Measurements from ENCODE around the gene STK17B. TPM values are rescaled to one million over a fixed set of nuclear protein-coding genes. Genes with fewer than 3 reads are reported as not detected.

The STK17B gene
- total RNA-seq, 1 donor = 30.4 TPM

Other genes with a start within 250 kb of the STK17B start
- under 0.01 TPM for gene DNAH7, start 102.7 kb downstream of the STK17B start, total RNA-seq

Measured in hematopoietic multipotent progenitor cell (in vitro differentiated cells).